GM18873 (cell line): ENCODE measurements around the gene NFXL1.

Experiments used
- ATAC-seq: cut with Tn5 transposase; IDR thresholded peaks from one replicate; pipeline ENCODE4 v1.9.1; 2021; ENCODE audit warnings: mild to moderate bottlenecking, moderate library complexity, moderate number of reproducible peaks; ENCODE audit not compliant: unreplicated experiment, low FRiP score

Gene NFXL1

GRCh38 chr4:47837094-47837907, 77.1 kb downstream of the NFXL1 start:
- ATAC-seq, result peak; percentile 49

- peak; percentile 68 for ATAC-seq
These were observed 77.7 kb downstream of the NFXL1 start for GRCh38 chr4:47836641-47837093.

GRCh38 chr4:47835494-47835893, 78.9 kb downstream of the NFXL1 start:
- no peak for ATAC-seq

GRCh38 chr4:47831026-47831679, 83.2 kb downstream of the NFXL1 start:
- no peak for ATAC-seq

- no peak for ATAC-seq
These were observed 83.9 kb downstream of the NFXL1 start for GRCh38 chr4:47830265-47831025.

- ATAC-seq, result no peak
These were observed 84.9 kb downstream of the NFXL1 start for GRCh38 chr4:47829438-47829837.

- no peak for ATAC-seq
These were observed 86.9 kb downstream of the NFXL1 start for GRCh38 chr4:47827343-47828047.

GRCh38 chr4:47824840-47825239, 89.5 kb downstream of the NFXL1 start:
- ATAC-seq, result no peak

GRCh38 chr4:47819178-47819577, 95.2 kb downstream of the NFXL1 start:
- no peak for ATAC-seq

GRCh38 chr4:47817275-47817674, 97.1 kb downstream of the NFXL1 start:
- ATAC-seq, result no peak

GRCh38 chr4:47816748-47817147, 97.6 kb downstream of the NFXL1 start:
- no peak for ATAC-seq

GRCh38 chr4:47814618-47815295, 99.6 kb downstream of the NFXL1 start:
- no peak for ATAC-seq

- ATAC-seq, result no peak
These were observed 104.7 kb downstream of the NFXL1 start for GRCh38 chr4:47809654-47810203.

GRCh38 chr4:47804598-47804997, 109.8 kb downstream of the NFXL1 start:
- no peak for ATAC-seq

- ATAC-seq, result no peak
These were observed 112.8 kb downstream of the NFXL1 start for GRCh38 chr4:47801481-47802002.

- ATAC-seq, result no peak
These were observed 116.2 kb downstream of the NFXL1 start for GRCh38 chr4:47798165-47798564.
